Kidney epithelial cell (primary cell): ENCODE measurements around the gene RBM42. TPM values are rescaled to one million over a fixed set of nuclear protein-coding genes. Genes with fewer than 3 reads are reported as not detected.
A peak's percentile ranks its signal among the peaks of the same experiment; 100 is the strongest.

Experiments used
- DNase-seq: peaks from one replicate; pipeline ENCODE4 v3.0.0-alpha.2; 2010; ENCODE audit warnings: low read depth
- H3K27me3 ChIP-seq: 2 replicates; pipeline ENCODE4 v1.6.0; 2011; ENCODE audit warnings: low read length; ENCODE audit not compliant: control insufficient read depth, insufficient read depth
- H3K36me3 ChIP-seq: 2 replicates; pipeline ENCODE4 v1.5.1; 2011; ENCODE audit warnings: low read length; ENCODE audit not compliant: control insufficient read depth, insufficient read depth
- H3K4me3 ChIP-seq: 2 replicates; pipeline ENCODE4 v1.5.1; 2011; ENCODE audit warnings: low read depth, mild to moderate bottlenecking, control low read depth, low read length
- total RNA-seq: library from RNA; depleted of rRNA; stranded (reverse); fragments of >200 nt; gene quantifications from 2 replicates; pipeline ENCODE4 v1.2.3, GENCODE V29; 2015
- TF ChIP-seq, protein P1 (sequence below): IDR thresholded peaks from 2 replicates; pipeline ENCODE4 v1.5.1; 2011; ENCODE audit warnings: mild to moderate bottlenecking, moderate library complexity, low read length, control low read depth, inconsistent platforms; ENCODE audit not compliant: insufficient read depth, poor library complexity, severe bottlenecking

Gene RBM42
- total RNA-seq, 1 donor from 2014 or later = 121 TPM

DNA sequence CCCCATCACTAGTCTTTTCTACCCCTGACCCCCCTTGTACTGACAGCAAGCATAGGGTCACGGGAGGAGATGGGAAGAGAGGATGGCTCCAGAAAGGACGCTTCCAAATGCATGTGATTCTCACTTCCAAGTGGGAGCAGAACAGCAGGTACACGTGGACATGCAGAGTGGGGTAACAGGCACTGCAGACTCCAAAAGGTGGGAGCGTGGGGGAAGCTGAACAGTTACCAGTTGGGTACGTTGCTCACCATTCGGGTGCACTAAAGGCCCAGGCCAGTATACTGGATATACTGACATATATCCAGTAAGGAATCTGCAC, 10.4 kb downstream of the RBM42 start:
- Histone ChIP-seq H3K27me3 (no peaks in the 10 kb centered on the region), H3K36me3 (peaks cover 5% of the 10 kb centered on the region), H3K4me3 (no peak overlapping the region)
- TF ChIP-seq, protein P1, sequence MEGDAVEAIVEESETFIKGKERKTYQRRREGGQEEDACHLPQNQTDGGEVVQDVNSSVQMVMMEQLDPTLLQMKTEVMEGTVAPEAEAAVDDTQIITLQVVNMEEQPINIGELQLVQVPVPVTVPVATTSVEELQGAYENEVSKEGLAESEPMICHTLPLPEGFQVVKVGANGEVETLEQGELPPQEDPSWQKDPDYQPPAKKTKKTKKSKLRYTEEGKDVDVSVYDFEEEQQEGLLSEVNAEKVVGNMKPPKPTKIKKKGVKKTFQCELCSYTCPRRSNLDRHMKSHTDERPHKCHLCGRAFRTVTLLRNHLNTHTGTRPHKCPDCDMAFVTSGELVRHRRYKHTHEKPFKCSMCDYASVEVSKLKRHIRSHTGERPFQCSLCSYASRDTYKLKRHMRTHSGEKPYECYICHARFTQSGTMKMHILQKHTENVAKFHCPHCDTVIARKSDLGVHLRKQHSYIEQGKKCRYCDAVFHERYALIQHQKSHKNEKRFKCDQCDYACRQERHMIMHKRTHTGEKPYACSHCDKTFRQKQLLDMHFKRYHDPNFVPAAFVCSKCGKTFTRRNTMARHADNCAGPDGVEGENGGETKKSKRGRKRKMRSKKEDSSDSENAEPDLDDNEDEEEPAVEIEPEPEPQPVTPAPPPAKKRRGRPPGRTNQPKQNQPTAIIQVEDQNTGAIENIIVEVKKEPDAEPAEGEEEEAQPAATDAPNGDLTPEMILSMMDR = no peak
- DNase-seq = no peak

DNA sequence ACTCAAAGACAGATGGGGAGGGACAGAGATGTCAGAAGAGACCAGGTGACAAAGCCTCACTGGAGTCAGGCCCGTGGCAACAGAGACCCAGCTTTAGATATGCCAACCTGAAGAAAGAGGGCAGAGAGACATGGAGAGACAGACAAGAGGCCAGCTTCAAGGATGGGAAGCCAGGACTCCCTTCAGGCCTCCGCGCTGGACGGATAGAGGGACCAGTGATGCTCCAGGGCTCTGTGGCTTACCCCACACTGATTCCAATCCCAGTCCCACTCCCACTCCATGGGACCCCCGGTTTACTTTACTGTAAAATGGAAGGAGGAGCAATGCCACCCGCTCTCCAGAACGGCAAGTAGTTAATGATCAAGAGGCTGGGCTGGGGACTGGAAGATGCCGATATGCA, 11.0 kb downstream of the RBM42 start:
- no peak for DNase-seq
- no peak overlapping the region for H3K4me3 ChIP-seq
- no peaks in the 10 kb centered on the region for H3K27me3 ChIP-seq
- H3K36me3 ChIP-seq = peaks cover 5% of the 10 kb centered on the region
- TF ChIP-seq, protein P1 = no peak

DNA sequence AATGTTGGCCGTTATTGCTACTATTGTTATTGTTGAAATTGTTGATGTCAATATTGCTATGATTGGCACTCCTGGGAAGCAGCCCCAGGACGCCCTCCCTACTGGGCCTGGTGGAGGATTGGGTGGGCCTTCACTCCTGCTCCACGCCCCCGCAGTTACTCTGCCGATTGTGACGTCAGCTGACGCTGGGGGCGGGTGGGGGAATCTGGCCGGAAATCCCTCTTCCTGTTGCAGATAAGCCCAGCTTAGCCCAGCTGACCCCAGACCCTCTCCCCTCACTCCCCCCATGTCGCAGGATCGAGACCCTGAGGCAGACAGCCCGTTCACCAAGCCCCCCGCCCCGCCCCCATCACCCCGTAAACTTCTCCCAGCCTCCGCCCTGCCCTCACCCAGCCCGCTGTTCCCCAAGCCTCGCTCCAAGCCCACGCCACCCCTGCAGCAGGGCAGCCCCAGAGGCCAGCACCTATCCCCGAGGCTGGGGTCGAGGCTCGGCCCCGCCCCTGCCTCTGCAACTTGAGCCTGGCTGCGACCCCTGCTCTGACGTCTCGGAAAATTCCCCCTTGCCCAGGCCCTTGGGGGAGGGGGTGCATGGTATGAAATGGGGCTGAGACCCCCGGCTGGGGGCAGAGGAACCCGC, 12.8 kb downstream of the RBM42 start, which contains the start of gene ETV2:
TSS of gene ETV2 (plus strand) at position 231 of the 637 bp plus-strand sequence. CDS start 716 bp downstream, outside the sequence.
- Histone ChIP-seq H3K36me3 (peaks cover 2% of the 10 kb centered on the region), H3K4me3 (no peak within 1 kb of the TSS), H3K27me3 (no peaks in the 10 kb centered on the region)
- TF ChIP-seq, protein P1 = no peak
- no peak for DNase-seq

DNA sequence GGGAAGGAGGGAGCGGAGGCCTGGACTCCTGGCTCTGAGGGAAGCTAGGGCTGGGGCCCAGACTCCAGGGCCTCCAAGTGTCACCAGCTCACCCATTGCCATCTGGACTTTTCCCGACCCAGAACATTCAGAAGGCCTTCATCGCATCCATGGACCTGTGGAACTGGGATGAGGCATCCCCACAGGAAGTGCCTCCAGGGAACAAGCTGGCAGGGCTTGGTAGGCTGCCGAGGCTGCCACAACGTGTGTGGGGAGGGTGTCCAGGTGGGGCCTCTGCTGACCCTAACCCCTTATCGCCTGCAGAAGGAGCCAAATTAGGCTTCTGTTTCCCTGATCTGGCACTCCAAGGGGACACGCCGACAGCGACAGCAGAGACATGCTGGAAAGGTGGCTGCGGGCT, 13.5 kb downstream of the RBM42 start:
- no peak for DNase-seq
- Histone ChIP-seq H3K36me3 (no peaks in the 10 kb centered on the region), H3K4me3 (no peak overlapping the region), H3K27me3 (no peaks in the 10 kb centered on the region)
- TF ChIP-seq, protein P1 = no peak

DNA sequence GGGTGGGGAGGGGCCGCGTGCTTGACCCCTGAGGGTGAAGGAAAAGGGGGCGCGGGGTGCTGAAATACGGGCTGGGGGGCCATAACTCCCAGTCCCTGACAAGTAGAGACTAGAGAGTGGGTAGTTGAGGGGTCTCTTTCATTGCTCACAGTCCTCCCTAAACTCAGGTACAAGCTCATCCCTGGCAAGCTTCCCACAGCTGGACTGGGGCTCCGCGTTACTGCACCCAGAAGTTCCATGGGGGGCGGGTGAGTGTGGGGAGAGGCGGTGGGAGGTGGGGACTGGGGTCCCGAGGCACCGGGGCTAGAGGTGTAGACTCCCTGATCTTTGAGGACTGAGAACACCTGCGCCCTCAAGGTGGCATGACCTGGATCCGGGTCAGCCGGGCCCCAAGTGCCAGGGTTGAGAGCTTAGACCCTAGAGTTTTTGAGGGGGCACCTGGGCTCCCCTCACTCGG, 14.0 kb downstream of the RBM42 start:
- TF ChIP-seq, protein P1 = no peak
- Histone ChIP-seq H3K27me3 (no peaks in the 10 kb centered on the region), H3K36me3 (no peaks in the 10 kb centered on the region), H3K4me3 (peak overlapping the region; percentile 44)
- no peak for DNase-seq
